Activated CD4-positive, alpha-beta T cell treated with anti-CD3 and anti-CD28 coated beads, Interleukin-2, amount 50 U/mL, for 1 hour (primary cell): ENCODE measurements around the gene HNF4A.

ENCODE experiments used
- DNase-seq: peaks from one replicate; pipeline ENCODE4 v3.0.0-alpha.2; 2020

The HNF4A gene

DNA sequence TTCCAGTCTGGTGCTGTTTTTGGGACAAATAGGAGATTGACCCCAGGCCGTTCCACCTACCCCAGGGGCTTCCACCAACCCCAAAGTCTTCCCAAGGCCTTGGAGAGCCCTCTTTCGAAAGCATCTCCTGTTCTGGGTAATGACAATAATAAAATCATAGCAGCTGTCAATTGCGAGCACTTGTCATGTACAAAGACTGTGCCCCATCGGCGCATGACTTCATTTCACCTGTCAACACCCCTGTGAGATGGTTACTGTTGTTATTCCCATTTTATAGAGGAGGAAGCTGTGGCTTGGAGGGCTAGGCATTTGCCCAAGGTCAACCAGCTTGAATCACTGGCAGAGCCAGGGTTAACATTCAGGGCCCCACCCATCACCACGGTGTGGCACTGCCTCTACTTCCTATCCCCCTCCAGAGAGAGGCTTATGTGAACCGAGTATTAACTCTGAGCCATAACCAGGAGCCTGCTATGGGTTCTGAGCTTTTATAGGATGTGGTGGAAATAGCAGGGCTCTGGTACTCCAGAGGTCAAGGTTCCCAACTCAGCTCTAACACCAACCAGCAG is 51.2 kb downstream of the HNF4A start:
- no peak for DNase-seq

- no peak for DNase-seq
Observed at GRCh38 chr20:44407402-44408184, 52.1 kb downstream of the HNF4A start.

DNA sequence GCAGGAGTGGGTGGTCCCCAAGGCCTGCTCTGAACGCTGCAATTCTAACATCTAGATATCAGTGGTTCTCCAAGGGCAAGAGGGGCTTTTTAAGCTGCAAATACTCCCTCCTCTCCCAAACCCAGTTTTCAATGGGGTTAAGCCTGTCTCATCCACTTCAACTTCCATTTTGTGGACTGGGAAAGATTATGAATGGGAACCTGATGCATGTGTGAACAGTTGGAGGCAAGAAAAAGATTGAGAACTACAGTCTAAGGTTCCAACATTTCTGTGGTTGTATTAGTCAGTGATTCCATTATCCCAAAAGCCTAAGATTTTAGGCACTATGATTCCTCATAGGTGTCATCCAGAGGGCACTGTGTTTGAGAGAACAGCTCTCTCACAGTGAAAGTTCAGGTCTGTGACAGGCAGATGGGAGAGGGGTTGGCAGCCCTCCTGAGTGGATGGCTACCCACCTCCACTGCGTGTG is 53.7 kb downstream of the HNF4A start:
- no peak for DNase-seq

DNA sequence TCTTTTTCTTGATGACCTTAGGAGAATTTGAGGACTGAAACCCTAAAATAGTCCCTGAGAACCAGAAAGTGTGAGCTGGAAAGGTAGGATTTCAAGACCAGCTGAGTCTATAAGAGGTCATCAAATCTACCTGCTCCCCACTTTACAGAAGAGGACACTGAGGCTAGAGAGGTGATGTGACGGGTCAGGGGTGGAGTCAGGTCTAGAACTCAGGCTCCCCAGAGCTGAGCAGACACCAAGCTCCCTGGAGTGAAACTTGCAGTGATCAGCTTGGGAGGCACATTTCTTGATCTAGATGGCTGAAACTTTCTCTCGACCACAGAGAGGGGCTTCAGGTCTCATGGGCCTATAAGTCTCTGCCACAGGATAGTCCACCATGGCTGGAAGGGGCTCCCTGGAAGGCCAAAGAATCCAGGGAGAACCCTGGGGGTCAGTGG is 55.1 kb downstream of the HNF4A start:
- DNase-seq: no peak

DNA sequence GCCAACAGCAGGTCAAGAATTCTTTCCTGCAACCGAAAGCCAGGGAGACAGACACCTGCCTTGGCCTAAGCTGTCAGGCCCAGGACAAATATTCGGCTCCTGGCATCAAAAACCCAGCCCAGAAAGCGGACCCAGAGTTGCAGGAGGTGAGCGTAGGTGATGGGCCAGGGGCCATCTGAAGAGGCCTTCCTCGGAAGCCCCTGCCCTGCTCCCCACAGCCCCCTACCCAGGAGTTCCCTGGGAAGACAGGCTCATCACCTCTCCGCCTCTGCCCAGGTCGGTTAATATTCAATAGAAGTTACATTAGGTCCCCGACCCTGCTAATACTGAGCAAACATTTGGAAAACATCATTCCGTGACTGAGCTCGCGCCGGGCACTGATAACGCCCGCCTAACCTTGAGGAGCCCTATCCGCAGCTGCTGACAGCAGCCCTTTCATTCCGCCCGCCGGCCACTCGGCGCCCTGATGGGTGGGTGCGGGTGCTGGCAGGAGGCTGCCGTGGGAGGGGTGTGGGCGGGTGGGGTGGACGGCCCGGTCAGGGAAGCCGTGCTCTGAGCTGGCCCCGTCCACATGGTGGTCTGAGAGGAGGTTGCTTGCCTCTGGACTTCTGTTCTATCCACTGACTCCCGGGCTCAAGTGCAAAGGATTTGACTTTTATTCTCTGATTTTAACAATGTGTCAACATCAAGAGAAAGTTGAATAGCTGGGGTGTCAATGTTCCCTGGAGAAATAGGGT is 55.7 kb downstream of the HNF4A start:
- DNase-seq: no peak

- DNase-seq: no peak
Observed at GRCh38 chr20:44411757-44412401, 56.4 kb downstream of the HNF4A start.

GRCh38 chr20:44412402-44413144 is 57.1 kb downstream of the HNF4A start:
- no peak for DNase-seq

DNA sequence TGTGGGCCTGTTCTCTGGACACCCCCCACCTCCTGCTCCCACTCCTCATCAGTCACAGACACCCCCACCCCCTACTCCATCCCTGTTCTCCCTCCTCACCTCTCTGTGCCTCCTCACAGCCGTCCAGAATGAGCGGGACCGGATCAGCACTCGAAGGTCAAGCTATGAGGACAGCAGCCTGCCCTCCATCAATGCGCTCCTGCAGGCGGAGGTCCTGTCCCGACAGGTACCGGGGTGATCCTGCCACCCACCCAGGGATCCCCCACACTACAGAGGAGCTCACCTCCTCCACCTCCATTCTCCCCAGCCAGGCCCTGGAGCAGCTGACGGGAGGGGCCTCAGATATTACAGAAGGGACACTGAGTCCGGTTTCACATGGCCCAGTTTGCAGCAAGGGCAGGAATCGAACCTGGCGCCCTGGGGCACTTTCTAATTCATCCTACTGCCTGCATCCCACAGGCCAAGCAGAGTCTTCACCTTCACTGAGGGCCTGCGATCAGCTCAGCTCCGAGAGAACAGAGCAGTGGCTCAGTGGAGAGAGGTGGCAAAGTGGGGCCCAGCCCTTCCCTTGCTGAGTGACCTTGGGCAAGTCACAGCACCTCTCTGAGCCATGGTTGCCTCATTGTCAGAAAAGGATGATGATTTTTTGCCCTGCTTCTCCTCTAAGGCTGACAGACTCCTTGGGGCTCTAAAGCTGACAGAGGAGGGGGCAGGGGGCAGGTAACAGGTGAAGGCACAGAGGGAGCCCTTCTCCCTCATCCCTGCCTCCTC is 58.3 kb downstream of the HNF4A start:
- DNase-seq: no peak

- DNase-seq: no peak
Observed at GRCh38 chr20:44414346-44414714, 58.8 kb downstream of the HNF4A start.

- no peak for DNase-seq
Observed at GRCh38 chr20:44414808-44415207, 59.3 kb downstream of the HNF4A start.

- DNase-seq: no peak
Observed at GRCh38 chr20:44415833-44416715, 60.6 kb downstream of the HNF4A start.

- no peak for DNase-seq
Observed at GRCh38 chr20:44418069-44418905, 62.8 kb downstream of the HNF4A start.

GRCh38 chr20:44419131-44419844 is 63.8 kb downstream of the HNF4A start:
- DNase-seq: no peak

DNA sequence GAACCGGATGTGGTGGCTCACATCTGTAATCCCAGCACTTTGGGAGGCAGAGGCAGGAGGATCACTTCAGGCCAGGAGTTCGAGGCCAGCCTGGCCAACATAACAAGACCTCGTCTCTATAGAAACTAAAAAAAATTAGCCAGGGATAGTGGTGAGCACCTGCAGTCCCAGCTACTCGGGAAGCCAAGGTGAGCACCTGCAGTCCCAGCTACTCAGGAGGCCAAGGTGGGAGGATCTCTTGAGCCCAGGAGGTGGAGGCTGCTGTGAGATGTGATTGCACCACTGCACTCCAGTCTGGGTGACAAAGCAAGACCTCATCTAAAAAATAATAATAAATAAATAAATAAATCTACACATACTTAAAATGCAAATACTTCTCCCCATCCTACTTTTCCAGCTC is 65.0 kb downstream of the HNF4A start:
- no peak for DNase-seq

- DNase-seq: no peak
Observed at GRCh38 chr20:44422083-44422482, 66.6 kb downstream of the HNF4A start.

- DNase-seq: no peak
Observed at GRCh38 chr20:44423480-44423879, 68.0 kb downstream of the HNF4A start.

- DNase-seq: no peak
Observed at GRCh38 chr20:44424039-44424495, 68.6 kb downstream of the HNF4A start.

DNA sequence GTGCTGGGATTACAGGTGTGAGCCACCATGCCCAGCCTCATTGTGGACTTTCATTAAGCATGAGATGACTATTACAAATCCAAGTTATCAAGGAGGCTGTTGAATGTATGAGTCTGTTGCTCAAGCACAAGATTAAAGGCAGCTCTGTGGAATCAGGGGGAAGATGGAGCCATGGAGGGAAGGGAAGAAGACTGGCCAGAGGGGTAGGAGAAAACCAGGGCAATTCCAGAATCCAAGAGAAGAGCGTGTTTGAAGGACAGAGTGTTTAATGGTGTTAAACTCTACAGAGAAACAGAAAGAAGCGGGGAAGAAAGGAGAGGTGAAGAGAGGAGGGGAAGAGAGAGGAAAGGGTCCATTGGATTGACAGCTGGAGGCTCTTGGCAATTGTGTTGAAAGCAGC is 70.4 kb downstream of the HNF4A start:
- DNase-seq: no peak
